HG03280 (cell line): ENCODE measurements around the gene KMT2E.

Experiments used
- ATAC-seq: cut with Tn5 transposase; IDR thresholded peaks from one replicate; pipeline ENCODE4 v1.9.1; 2021; ENCODE audit warnings: mild to moderate bottlenecking, moderate library complexity; ENCODE audit not compliant: unreplicated experiment

Gene KMT2E

DNA sequence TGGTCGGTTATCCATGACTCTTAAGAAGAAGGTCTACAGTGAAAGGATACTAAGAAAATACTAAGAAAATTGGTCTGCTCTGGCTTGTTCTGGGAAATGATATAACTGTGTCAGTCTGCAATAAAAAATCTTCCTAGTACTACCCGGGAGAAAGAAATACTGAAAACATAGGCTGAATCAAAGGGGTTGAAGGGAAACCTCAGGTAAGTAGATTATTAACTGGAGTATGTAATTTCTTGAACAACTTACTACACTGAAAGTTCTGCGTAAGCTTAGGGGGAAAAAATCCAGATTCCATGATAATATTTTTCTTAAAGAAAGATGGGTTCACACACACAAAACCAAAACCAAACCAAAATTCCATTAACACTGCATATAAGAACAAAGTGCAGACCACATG, 143.3 kb downstream of the KMT2E start:
- ATAC-seq: no peak

DNA sequence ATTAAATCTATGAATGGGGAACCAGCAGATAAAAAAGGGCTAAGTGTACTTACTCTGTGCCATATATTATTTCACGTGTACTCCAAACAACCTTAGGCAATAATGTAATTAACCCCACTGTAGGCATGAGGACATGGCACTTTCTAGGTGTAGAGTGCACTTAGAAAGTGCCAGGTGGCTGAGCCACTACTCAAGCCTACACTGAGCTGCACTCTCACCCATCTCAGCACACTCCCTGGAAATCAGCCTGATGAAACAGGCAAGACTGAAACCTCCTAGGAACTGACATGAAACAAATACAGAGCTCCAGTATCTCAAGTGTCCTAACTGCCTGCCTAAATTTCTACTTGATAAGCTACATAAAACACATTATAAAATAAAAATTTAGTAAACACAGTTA, 147.4 kb downstream of the KMT2E start:
- ATAC-seq: no peak
